ENCODE results near the gene ANKRD13D.

ANKRD13D gene

DNA sequence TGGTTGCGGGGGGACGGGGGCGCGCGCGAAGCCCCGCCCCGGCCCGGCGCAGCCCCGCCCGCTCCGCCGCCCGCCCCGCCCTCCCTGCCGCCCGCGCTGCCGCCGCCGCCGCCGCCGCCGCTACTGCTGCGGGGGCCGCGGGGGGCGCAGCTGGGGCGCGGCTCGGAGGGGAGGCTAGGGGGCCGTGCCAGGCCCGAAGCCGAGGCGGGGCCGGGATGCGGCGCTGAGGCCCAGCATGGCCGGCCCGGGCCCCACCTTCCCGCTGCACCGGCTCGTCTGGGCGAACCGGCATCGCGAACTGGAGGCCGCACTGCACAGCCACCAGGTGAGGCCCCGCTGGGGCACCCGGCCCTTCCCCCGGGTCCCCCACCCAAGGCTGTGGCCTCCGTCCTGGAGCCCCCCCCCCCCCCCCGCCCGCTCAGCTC, at the start of gene ANKRD13D:
Gene ANKRD13D (plus strand): TSS at position 78 of the 425 bp plus-strand sequence. CDS start 158 bp downstream, at position 236.
- Mint-ChIP-seq H3K4me3 (peak within 1 kb of the TSS; percentile 94), H3K27ac (peak within 1 kb of the TSS; percentile 97), H3K9me3 (no peaks in the 10 kb centered on the region), H3K27me3 (no peaks in the 10 kb centered on the region), H3K4me1 (ENCODE audit: low read depth) (peaks cover 72% of the 10 kb centered on the region), H3K36me3 (ENCODE audit: low read depth) (peaks cover 82% of the 10 kb centered on the region)
- DNase-seq, result no peak

DNA sequence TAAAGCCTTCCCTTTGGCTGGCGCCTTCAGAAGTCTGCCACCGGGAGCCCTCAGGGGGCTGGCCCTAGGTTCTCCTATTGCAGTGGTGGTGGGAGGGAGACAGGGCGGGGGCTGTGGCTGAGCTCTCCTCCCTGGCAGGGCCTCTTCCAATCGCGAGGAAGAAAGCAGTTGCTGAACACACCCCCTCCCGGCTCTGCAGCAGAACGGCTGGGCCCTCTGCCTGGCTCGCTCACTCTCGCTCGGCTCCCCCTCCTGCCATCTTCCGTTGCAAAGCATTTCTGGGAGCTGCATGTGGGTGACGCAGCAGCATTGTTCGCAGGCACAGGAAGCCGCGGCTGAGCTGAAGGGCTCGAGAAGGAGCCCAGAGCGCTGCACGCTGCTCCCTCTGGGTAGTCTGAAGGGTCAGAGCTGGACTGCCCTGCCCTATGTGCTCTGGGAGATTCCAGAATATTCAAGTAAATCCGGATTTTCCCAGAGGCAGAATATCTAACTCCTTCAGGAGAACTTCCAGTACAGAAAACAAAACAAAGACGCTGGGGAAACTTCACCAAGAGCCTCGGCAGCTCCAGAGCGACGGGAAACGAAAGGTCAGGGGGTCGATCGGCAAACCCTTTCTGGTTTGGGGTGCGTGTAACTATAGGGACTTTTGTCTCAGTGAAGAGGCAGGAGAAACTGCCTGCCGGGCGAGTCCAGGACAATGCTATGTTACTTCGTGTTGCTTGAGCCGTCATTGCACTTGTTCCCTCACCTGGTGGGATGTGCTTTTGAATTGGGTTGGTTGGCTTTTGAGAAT, 49.1 kb upstream of the ANKRD13D start:
- peak; percentile 92 for DNase-seq
- H3K4me1 Mint-ChIP-seq (ENCODE audit: low read depth), result peaks cover 45% of the 10 kb centered on the region
- H3K27ac Mint-ChIP-seq, result peak overlapping the region; percentile 99
- peak overlapping the region; percentile 100 for H3K4me3 Mint-ChIP-seq
- no peaks in the 10 kb centered on the region for H3K9me3 Mint-ChIP-seq
- no peaks in the 10 kb centered on the region for H3K27me3 Mint-ChIP-seq
- H3K36me3 Mint-ChIP-seq (ENCODE audit: low read depth), result peaks cover 59% of the 10 kb centered on the region

DNA sequence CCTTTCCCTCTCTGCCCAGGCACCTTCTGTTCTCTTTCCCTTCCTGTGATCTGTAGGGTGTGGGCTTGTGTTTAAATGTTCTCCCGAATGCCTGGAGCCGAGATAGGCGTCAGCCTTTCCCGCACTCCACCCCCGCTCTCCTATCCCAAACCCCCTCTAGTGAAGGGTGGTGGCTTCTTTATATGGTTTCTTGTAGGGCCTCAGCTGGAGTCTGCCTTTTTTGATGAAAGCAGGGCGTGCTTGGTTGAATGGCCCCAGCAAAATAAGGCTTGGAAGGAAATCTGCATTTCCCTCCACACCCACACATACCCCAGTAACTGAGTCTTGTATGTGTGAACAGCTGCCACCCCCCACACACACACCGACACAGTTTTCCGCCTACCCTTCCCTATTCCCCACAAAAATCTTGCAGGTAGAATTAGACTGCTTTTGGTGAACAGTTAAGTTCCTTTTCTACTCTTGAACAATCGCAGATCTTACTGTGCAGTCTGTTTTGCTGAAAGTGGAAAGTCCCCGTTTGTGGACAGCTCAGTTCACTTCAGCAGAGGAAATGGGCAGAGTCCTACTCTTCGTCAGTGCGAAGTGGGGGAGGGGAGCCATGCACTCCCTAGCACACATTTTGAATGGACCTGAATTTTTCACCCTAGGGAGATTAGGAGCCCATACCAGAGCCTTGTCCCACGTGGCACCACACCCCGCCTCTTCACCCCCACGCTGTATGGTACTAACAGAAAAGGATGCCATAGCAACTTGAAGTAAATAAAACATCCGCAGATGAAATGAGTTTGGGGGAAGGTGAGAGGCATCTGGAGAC, 48.3 kb upstream of the ANKRD13D start:
- Mint-ChIP-seq H3K27me3 (no peaks in the 10 kb centered on the region), H3K36me3 (ENCODE audit: low read depth) (peaks cover 64% of the 10 kb centered on the region), H3K4me3 (peak overlapping the region; percentile 100), H3K9me3 (no peaks in the 10 kb centered on the region), H3K4me1 (ENCODE audit: low read depth) (peaks cover 53% of the 10 kb centered on the region), H3K27ac (peak overlapping the region; percentile 99)
- DNase-seq, result peak; percentile 81

DNA sequence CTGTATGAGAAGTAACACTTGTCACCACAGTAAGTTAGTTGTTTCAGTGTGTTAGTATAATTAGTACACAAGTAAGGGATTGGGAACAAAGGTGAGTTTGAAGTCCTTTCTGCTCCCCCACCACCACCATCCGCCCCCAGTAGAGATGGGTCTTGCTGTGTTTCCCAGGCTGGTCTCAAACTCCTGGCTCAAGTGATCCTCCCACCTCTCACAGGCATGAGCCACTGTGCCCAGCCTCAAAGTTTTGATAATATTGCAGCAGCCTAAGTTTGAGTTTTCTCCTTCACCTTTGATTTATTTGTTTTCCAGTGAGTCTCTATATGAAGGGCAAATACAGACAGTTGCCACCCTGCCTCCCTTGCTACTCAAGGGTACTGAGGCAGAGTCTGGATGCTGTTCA, 46.6 kb upstream of the ANKRD13D start:
- Mint-ChIP-seq H3K4me3 (peak overlapping the region; percentile 100), H3K36me3 (ENCODE audit: low read depth) (peaks cover 75% of the 10 kb centered on the region), H3K27ac (peak overlapping the region; percentile 99), H3K9me3 (no peaks in the 10 kb centered on the region), H3K4me1 (ENCODE audit: low read depth) (peaks cover 62% of the 10 kb centered on the region), H3K27me3 (no peaks in the 10 kb centered on the region)
- DNase-seq, result no peak

DNA sequence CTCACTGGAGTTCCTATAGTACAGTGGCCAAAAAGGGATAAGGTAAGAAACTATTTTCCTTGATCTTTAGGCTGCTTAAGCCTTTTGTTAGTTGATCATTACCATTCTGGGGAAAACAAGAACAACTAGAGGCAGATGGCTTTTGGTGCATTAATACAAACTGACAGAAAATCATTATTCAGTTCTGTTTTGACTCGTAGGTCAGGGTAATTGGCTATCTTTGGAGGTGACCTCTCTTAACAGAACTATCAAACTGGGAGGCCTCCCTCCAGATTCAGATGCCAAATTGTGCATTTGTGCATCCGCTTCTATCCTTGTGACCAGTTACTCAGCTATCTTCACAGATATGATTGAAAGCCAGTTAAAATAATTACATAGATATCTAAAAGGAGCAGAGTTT, 46.1 kb upstream of the ANKRD13D start:
- peak overlapping the region; percentile 100 for H3K4me3 Mint-ChIP-seq
- H3K27me3 Mint-ChIP-seq, result no peaks in the 10 kb centered on the region
- no peak for DNase-seq
- H3K27ac Mint-ChIP-seq, result peak overlapping the region; percentile 99
- peaks cover 80% of the 10 kb centered on the region for H3K36me3 Mint-ChIP-seq (ENCODE audit: low read depth)
- H3K9me3 Mint-ChIP-seq, result no peaks in the 10 kb centered on the region
- H3K4me1 Mint-ChIP-seq (ENCODE audit: low read depth), result peaks cover 65% of the 10 kb centered on the region

DNA sequence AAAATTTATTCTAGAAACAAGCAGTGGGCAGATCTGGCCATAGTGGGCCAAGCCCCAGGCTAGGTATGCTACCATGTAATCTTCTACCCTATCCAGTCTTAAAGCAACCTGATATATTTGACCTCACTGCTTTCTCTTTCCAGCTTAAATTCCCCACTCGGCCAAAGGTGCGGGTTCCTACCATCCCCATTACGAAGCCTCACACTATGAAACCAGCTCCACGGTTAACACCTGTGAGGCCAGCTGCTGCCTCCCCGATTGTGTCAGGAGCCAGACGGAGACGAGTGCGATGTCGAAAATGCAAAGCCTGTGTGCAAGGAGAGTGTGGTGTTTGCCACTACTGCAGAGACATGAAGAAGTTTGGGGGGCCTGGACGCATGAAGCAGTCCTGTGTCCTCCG, 44.1 kb upstream of the ANKRD13D start:
- no peaks in the 10 kb centered on the region for H3K27me3 Mint-ChIP-seq
- H3K4me3 Mint-ChIP-seq, result no peak overlapping the region
- peak overlapping the region; percentile 60 for H3K27ac Mint-ChIP-seq
- H3K9me3 Mint-ChIP-seq, result no peaks in the 10 kb centered on the region
- H3K36me3 Mint-ChIP-seq (ENCODE audit: low read depth), result peaks cover 98% of the 10 kb centered on the region
- H3K4me1 Mint-ChIP-seq (ENCODE audit: low read depth), result peaks cover 69% of the 10 kb centered on the region
- no peak for DNase-seq

DNA sequence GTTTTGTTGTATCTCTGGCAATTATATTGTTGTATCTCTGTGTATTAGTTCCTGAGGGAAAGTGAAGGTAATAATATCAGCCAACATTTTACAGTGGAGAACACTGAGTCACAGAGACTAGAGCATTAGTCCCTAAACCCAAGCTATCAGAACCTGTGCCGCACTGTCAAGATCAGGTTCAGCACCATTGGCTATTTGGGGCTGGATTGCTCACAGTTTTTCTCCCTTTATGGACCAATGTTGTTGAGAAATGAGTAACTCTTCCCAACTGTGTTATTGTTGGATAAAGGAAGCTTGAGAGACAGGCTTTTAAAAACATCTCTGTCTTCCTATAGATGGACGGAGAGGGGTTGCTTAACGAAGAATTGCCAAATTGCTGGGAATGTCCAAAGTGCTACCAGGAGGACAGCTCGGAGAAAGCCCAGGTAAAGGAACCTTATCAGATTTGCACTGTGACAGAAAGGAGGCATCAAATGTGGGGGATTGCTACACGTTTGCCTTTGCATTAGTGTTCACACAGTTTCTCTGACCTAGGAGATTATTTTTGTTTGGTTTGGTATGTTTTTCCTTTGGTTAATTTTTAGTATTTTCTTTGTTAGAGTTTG, 41.1 kb upstream of the ANKRD13D start:
- DNase-seq, result no peak
- H3K4me1 Mint-ChIP-seq (ENCODE audit: low read depth), result peaks cover 80% of the 10 kb centered on the region
- H3K27me3 Mint-ChIP-seq, result no peaks in the 10 kb centered on the region
- peaks cover 99% of the 10 kb centered on the region for H3K36me3 Mint-ChIP-seq (ENCODE audit: low read depth)
- H3K9me3 Mint-ChIP-seq, result no peaks in the 10 kb centered on the region
- H3K4me3 Mint-ChIP-seq, result no peak overlapping the region
- peak overlapping the region; percentile 73 for H3K27ac Mint-ChIP-seq

DNA sequence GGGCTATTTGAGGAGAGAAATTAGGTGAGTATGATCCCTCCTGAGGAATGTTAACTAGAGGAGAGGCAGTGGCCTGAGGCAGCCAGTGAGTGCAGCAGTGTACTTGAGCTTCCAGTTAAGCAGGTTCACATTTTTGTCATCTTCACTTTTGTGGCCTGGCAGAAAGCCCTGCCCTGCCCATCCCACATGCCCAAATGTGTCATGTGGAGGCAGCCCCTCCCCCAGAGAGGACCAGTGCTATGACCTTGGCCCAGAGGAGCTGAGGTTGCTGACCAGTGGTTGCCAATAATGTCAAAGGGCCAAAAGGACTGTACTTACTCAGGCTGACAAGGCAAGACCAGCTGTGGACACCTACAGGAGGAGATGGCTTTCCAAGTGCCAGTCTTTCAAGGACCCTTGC, 40.5 kb upstream of the ANKRD13D start:
- H3K4me1 Mint-ChIP-seq (ENCODE audit: low read depth), result peaks cover 82% of the 10 kb centered on the region
- H3K27me3 Mint-ChIP-seq, result no peaks in the 10 kb centered on the region
- peaks cover 99% of the 10 kb centered on the region for H3K36me3 Mint-ChIP-seq (ENCODE audit: low read depth)
- DNase-seq, result no peak
- H3K9me3 Mint-ChIP-seq, result no peaks in the 10 kb centered on the region
- no peak overlapping the region for H3K4me3 Mint-ChIP-seq
- H3K27ac Mint-ChIP-seq, result peak overlapping the region; percentile 73

DNA sequence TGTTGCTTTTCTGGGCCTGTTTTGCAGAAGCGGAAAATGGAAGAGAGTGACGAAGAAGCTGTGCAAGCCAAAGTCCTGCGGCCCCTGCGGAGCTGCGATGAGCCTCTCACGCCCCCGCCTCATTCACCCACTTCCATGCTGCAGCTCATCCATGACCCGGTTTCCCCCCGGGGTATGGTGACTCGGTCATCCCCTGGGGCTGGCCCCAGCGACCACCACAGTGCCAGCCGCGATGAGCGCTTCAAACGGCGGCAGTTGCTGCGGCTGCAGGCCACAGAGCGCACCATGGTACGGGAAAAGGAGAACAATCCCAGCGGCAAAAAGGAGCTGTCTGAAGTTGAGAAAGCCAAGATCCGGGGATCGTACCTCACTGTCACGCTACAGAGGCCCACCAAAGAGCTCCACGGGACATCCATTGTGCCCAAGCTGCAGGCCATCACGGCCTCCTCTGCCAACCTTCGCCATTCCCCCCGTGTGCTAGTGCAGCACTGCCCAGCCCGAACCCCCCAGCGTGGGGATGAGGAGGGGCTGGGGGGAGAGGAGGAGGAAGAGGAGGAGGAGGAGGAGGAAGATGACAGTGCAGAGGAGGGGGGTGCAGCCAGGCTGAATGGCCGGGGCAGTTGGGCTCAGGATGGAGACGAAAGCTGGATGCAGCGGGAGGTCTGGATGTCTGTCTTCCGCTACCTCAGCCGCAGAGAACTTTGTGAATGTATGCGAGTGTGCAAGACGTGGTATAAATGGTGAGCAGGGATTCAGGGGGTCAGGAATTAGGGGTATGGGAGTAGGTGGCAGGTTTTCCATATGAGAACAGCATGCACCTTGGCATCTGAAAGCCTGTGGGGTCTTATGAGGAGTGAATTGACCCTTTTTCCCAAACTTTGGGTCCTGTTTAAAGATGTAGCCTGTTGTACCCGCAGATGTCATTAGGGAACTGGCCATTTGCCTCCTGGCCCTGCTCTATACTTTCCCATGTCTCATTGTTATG, 38.8 kb upstream of the ANKRD13D start:
- no peaks in the 10 kb centered on the region for H3K9me3 Mint-ChIP-seq
- H3K4me3 Mint-ChIP-seq, result no peak overlapping the region
- H3K27me3 Mint-ChIP-seq, result no peaks in the 10 kb centered on the region
- peaks cover 99% of the 10 kb centered on the region for H3K36me3 Mint-ChIP-seq (ENCODE audit: low read depth)
- peaks cover 71% of the 10 kb centered on the region for H3K4me1 Mint-ChIP-seq (ENCODE audit: low read depth)
- H3K27ac Mint-ChIP-seq, result peak overlapping the region; percentile 77
- no peak for DNase-seq

DNA sequence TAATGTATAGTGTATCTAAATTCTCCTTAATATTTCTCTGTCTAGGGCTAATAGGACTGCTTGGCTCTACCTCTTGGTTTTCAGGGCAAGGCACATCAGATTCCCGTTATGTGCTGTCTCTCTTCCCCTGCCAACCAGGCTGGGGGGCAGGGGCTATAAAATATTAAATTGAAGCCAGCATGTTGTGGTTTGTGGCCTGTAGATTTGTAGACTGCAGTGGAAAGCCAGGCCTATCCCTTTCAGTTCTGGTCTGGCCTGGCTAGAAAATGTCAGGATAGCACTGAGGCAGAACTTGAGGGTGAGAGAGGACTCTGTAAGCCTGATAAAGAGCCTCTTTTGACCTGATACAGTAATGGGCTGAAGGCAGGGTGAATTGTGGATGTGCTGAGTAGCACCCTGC, 37.3 kb upstream of the ANKRD13D start:
- Mint-ChIP-seq H3K27ac (peak overlapping the region; percentile 70), H3K36me3 (ENCODE audit: low read depth) (peaks cover 99% of the 10 kb centered on the region), H3K4me3 (no peak overlapping the region)

DNA sequence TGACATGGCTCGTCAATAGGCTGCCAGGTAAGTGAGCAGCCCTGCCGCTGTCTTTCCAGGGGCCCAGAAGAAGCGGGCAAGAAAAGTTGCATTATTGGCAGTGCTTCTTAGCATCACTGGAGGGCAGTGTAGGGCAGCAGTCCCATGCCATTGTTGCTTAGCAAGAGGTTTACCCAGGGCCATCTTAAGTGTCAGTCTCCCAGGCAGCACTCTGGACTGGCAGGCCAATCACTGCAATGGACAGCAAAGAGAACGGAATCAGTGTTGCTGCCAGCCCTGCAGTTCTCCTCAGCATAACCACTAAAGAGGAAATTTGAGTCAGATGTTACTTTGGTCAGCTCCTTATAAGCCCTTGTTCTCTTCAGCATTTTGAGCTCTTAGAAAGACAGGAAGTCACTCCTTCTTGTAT, 36.3 kb upstream of the ANKRD13D start:
- peaks cover 57% of the 10 kb centered on the region for H3K4me1 Mint-ChIP-seq (ENCODE audit: low read depth)
- H3K27ac Mint-ChIP-seq, result peak overlapping the region; percentile 70
- peaks cover 99% of the 10 kb centered on the region for H3K36me3 Mint-ChIP-seq (ENCODE audit: low read depth)
- no peak overlapping the region for H3K4me3 Mint-ChIP-seq
- H3K27me3 Mint-ChIP-seq, result no peaks in the 10 kb centered on the region
- H3K9me3 Mint-ChIP-seq, result no peaks in the 10 kb centered on the region
- no peak for DNase-seq

More for the DNA sequence above, 37.3 kb upstream of the ANKRD13D start:
- Mint-ChIP-seq H3K27me3 (no peaks in the 10 kb centered on the region), H3K4me1 (ENCODE audit: low read depth) (peaks cover 58% of the 10 kb centered on the region), H3K9me3 (no peaks in the 10 kb centered on the region)
- no peak for DNase-seq

DNA sequence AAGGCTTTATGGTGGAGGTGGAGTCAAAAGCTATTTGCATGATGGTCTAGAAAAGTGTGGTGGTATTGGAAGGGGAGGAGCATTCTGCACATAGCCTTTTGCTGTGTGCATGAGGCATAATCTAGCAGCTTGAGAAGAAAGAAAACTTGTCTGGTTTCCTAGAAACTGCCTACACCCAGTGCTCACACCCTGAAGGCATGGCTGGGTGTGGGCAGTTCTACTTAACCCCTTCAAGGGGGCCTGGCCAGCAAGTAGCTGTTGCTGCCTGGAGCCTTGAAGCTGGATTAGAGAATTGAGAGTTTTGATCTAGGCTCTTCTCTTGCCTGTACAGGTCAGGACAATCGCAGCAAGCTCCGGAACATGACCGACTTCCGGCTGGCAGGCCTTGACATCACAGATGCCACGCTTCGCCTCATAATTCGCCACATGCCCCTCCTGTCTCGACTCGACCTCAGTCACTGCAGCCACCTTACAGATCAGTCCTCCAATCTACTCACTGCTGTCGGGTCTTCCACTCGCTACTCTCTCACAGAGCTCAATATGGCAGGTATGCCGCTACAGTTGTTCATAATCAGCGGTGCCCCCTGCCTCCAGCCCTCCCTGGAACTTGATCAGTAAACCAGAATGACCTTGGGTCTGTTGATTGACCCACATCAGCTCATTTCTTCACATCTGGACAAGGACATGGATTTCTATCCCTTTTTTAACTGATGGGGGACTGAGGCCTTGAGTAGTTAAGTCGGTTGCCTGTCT, 35.1 kb upstream of the ANKRD13D start:
- H3K36me3 Mint-ChIP-seq (ENCODE audit: low read depth), result peaks cover 86% of the 10 kb centered on the region
- H3K27ac Mint-ChIP-seq, result peak overlapping the region; percentile 70
- H3K4me3 Mint-ChIP-seq, result no peak overlapping the region
- H3K27me3 Mint-ChIP-seq, result no peaks in the 10 kb centered on the region
- peaks cover 47% of the 10 kb centered on the region for H3K4me1 Mint-ChIP-seq (ENCODE audit: low read depth)
- DNase-seq, result no peak
- H3K9me3 Mint-ChIP-seq, result no peaks in the 10 kb centered on the region

DNA sequence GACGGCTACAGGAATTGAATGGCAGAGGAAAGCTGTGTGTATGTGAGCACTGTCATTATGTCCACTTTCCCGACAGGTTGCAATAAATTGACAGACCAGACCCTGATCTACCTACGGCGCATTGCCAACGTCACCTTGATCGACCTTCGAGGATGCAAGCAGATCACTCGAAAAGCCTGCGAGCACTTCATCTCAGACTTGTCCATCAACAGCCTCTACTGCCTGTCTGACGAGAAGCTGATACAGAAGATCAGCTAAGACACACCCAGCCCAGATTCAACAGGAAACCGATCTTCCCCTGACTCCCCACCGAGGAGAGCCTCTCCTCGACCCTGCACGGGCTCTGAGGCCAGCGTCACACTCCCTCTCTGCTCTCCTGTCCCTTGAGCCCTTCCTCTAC, 34.3 kb upstream of the ANKRD13D start:
- H3K9me3 Mint-ChIP-seq, result no peaks in the 10 kb centered on the region
- peaks cover 79% of the 10 kb centered on the region for H3K36me3 Mint-ChIP-seq (ENCODE audit: low read depth)
- peak overlapping the region; percentile 70 for H3K27ac Mint-ChIP-seq
- no peaks in the 10 kb centered on the region for H3K27me3 Mint-ChIP-seq
- peaks cover 42% of the 10 kb centered on the region for H3K4me1 Mint-ChIP-seq (ENCODE audit: low read depth)
- DNase-seq, result no peak
- no peak overlapping the region for H3K4me3 Mint-ChIP-seq

Measured in activated T-cell treated with anti-CD3 and anti-CD28 coated beads, Interleukin-2, amount 50 U/mL, for 24 hours (primary cell).